K562 (cell line): ENCODE data around the gene R3HDM2. TPM values are rescaled to one million over a fixed set of nuclear protein-coding genes. Genes with fewer than 3 reads are reported as not detected.
A peak's percentile ranks its signal among the peaks of the same experiment; 100 is the strongest.

Experiments
- ATAC-seq: fragments of 200-7000 bp; cut with Tn5 transposase; 3 replicates; pipeline ENCODE4 v1.9.1; 2020; ENCODE audit warnings: moderate library complexity
- BruUV-seq: library from RNA; stranded (reverse); fragments of 400-500 nt; replicated peaks from 2 replicates; lab custom pipeline; 2021; lab: Mats Ljungman, UMichigan
- CTCF ChIA-PET: fragments of 300-600 bp; formaldehyde crosslinking; extraction: SDS; loops from one replicate; lab custom pipeline; 2021; ENCODE audit warnings: low intra/inter-chr PET ratio; lab: Yijun Ruan, JAX
- POLR2A ChIA-PET: fragments of 300-600, 350-650 bp; sonication (Branson Sonifier 250); formaldehyde crosslinking; extraction: SDS; loops from one replicate; lab custom pipeline; 2021; ENCODE audit warnings: antibody characterized with exemption, inconsistent platforms; lab: Yijun Ruan, JAX
- DNase-seq, 4 experiments: peaks; one replicate each; pipeline versions ENCODE4 v3.0.0 to v3.0.0-alpha.2; 2011 to 2018; ENCODE audit warnings: low spot score in 3 of 4, mixed read lengths in 3 of 4; ENCODE audit errors: extremely low read depth in 1 of 4
- FAIRE-seq: peaks from 2 replicates; lab custom pipeline; 2011; peaks lifted over from hg19 to GRCh38; lab: Jason Lieb, UNC
- H2AFZ ChIP-seq: 2 replicates; pipeline ENCODE4 v1.6.0; 2011; ENCODE audit warnings: low read depth, low read length, control low read depth, inconsistent platforms
- H3K27ac ChIP-seq: fragments of 200-600 bp; 3 replicates; pipeline ENCODE4 v1.8.0; 2011; ENCODE audit warnings: low read depth, mild to moderate bottlenecking, control low read depth, inconsistent platforms, low read length, moderate library complexity, mixed read lengths; ENCODE audit errors: extremely low read depth
- H3K27me3 ChIP-seq, 2 experiments: fragments of 300-600 bp in 1 of 2; 2 replicates in 1 of 2; 3 replicates in 1 of 2; pipeline versions ENCODE4 v1.6.0 to v1.8.0; 2011; ENCODE audit warnings: inconsistent platforms in 2 of 2, low read length in 2 of 2, mild to moderate bottlenecking in 1 of 2, mixed read lengths in 1 of 2, moderate library complexity in 1 of 2; ENCODE audit not compliant: control insufficient read depth in 2 of 2, insufficient read depth in 2 of 2
- H3K36me3 ChIP-seq: fragments of 300-600 bp; 3 replicates; pipeline ENCODE4 v1.8.0; 2011; ENCODE audit warnings: mild to moderate bottlenecking, low read length, inconsistent platforms; ENCODE audit not compliant: control insufficient read depth, insufficient read depth
- H3K4me1 ChIP-seq, 2 experiments: fragments of 200-600 bp in 1 of 2; replicated peaks in 1 of 2; 2 replicates in 1 of 2; 3 replicates in 1 of 2; pipeline versions ENCODE4 v1.5.1 to v1.8.0; 2011; ENCODE audit warnings: inconsistent platforms in 2 of 2, low read length in 2 of 2, mild to moderate bottlenecking in 1 of 2, mixed read lengths in 1 of 2, moderate library complexity in 1 of 2; ENCODE audit not compliant: control insufficient read depth in 2 of 2, insufficient read depth in 2 of 2
- H3K4me2 ChIP-seq: 2 replicates; pipeline ENCODE4 v1.6.1; 2011; ENCODE audit warnings: low read length, control low read depth, inconsistent platforms, mixed read lengths; ENCODE audit not compliant: insufficient read depth
- H3K4me3 ChIP-seq: fragments of 200-600 bp; sonication (generic), shearing (Covaris generic); 2 replicates; pipeline ENCODE4 v1.5.1; 2016; ENCODE audit warnings: control low read depth, inconsistent platforms
- H3K79me2 ChIP-seq: fragments of 200-600 bp; 3 replicates; pipeline ENCODE4 v1.8.0; 2011; ENCODE audit warnings: low read length, inconsistent platforms; ENCODE audit not compliant: control insufficient read depth, insufficient read depth
- H3K9ac ChIP-seq, 2 experiments: 2 replicates each; pipeline versions ENCODE4 v1.6.0 to v1.6.1; 2011; ENCODE audit warnings: low read depth in 2 of 2, low read length in 2 of 2, control low read depth in 1 of 2, inconsistent platforms in 1 of 2, mild to moderate bottlenecking in 1 of 2, mixed read lengths in 1 of 2; ENCODE audit not compliant: insufficient read depth in 1 of 2
- H3K9me1 ChIP-seq: one replicate; pipeline ENCODE4 v1.6.0; 2011; ENCODE audit warnings: inconsistent platforms, mild to moderate bottlenecking, low read length, moderate library complexity; ENCODE audit not compliant: control insufficient read depth, insufficient read depth
- H3K9me3 ChIP-seq: replicated peaks from 2 replicates; pipeline ENCODE4 v1.5.1; 2011; ENCODE audit warnings: low read depth, low read length, inconsistent platforms; ENCODE audit not compliant: control insufficient read depth, insufficient read depth
- H4K20me1 ChIP-seq: replicated peaks from 2 replicates; pipeline ENCODE4 v1.6.1; 2011; ENCODE audit warnings: low read length, inconsistent platforms, mixed read lengths; ENCODE audit not compliant: control insufficient read depth, insufficient read depth
- NFIC ChIP-seq: fragments of 450-650 bp; IDR thresholded peaks from 2 replicates; pipeline ENCODE4 v1.6.1; 2017; ENCODE audit warnings: mild to moderate bottlenecking, inconsistent platforms
- NFIX ChIP-seq: fragments of 250-450 bp; sonication (Bioruptor Pico); IDR thresholded peaks from 2 replicates; pipeline ENCODE4 v1.4.0; 2020; ENCODE audit warnings: low read depth, mild to moderate bottlenecking, moderate library complexity
- PML ChIP-seq: IDR thresholded peaks from 2 replicates; pipeline ENCODE4 v1.6.1; 2012; ENCODE audit warnings: low read length, inconsistent platforms
- REST ChIP-seq, 2 experiments: fragments of 450-650 bp; formaldehyde crosslinking in 1 of 2; IDR thresholded peaks; 2 replicates each; pipeline versions ENCODE4 v1.4.0 to v1.6.1; 2014 to 2020; ENCODE audit warnings: mild to moderate bottlenecking in 2 of 2, borderline replicate concordance in 1 of 2, low read depth in 1 of 2
- SIX5 ChIP-seq, 2 experiments: IDR thresholded peaks; 2 replicates each; pipeline ENCODE4 v1.6.1; 2011; ENCODE audit warnings: low read length in 2 of 2, borderline replicate concordance in 1 of 2, low read depth in 1 of 2, mild to moderate bottlenecking in 1 of 2, moderate library complexity in 1 of 2; ENCODE audit not compliant: insufficient read depth in 1 of 2
- SMARCC2 ChIP-seq: fragments of 450-650 bp; IDR thresholded peaks from 2 replicates; pipeline ENCODE4 v1.6.1; 2017; ENCODE audit warnings: antibody characterized with exemption, moderate library complexity, mild to moderate bottlenecking, low read depth
- TCF3 ChIP-seq: sonication (generic); formaldehyde crosslinking; IDR thresholded peaks from 2 replicates; pipeline ENCODE4 v1.4.0; 2020; ENCODE audit warnings: mild to moderate bottlenecking, missing genetic modification reagents
- USF1 ChIP-seq: sonication (generic); formaldehyde crosslinking; IDR thresholded peaks from 2 replicates; pipeline ENCODE4 v1.9.0; 2022; ENCODE audit warnings: mild to moderate bottlenecking, missing genetic modification reagents
- ZNF121 ChIP-seq: sonication (generic); formaldehyde crosslinking; conservative IDR thresholded peaks from 2 replicates; pipeline ENCODE4 v1.8.0; 2022; ENCODE audit warnings: missing genetic modification reagents
- ZNF184 ChIP-seq: sonication (generic); formaldehyde crosslinking; IDR thresholded peaks from 2 replicates; pipeline ENCODE4 v1.5.0; 2020; ENCODE audit warnings: missing genetic modification reagents
- WGBS: fragments of 100-300 bp; shearing (Covaris generic); methylation state at CpG from one replicate; pipeline ENCODE4 v1.1.6; 2016; ENCODE audit warnings: low coverage, mixed read lengths; ENCODE audit not compliant: insufficient coverage; ENCODE audit errors: missing lambda C conversion rate; 5-methylcytosine and 5-hydroxymethylcytosine counted together
- in situ Hi-C: fragments of 300-500 bp; cut with MboI; formaldehyde crosslinking; loops from 4 replicates; pipeline ENCODE4 v1.15.0; 2018; ENCODE audit warnings: inconsistent platforms, mixed read lengths
- intact Hi-C: fragments of 100-400 bp; cut with micrococcal nuclease; formaldehyde crosslinking; loops from 2 replicates; pipeline ENCODE4 v1.14.2; 2022
- polyA plus RNA-seq, 8 experiments: library from polyadenylated mRNA; depleted of rRNA in 4 of 8; stranded (reverse) in 5 of 8; unstranded in 3 of 8; fragments of >200 nt; fragmentation: Nextera tagmentation in 2 of 8; fragmentation: Illumina TruSeq in 1 of 8; extraction: Ambion mirVana in 2 of 8; extraction: Trizol in 1 of 8; gene quantifications; 2 replicates each; pipeline versions ENCODE4 v1.2.1 to v1.2.3, GENCODE V29; 2011 to 2014; ENCODE audit warnings: inconsistent platforms in 1 of 8, missing spikeins in 1 of 8
- total RNA-seq, 7 experiments: library from RNA; depleted of rRNA in 6 of 7; stranded (reverse); fragments of >200 nt in 6 of 7; fragmentation: Illumina TruSeq in 2 of 7; extraction: Trizol in 2 of 7; gene quantifications; 2 replicates each; pipeline versions ENCODE4 v1.2.1 to v1.2.3, GENCODE V29; 2011 to 2021; ENCODE audit warnings: low replicate concordance in 1 of 7
- TF ChIP-seq, protein P1 (sequence below), 2 experiments: IDR thresholded peaks; 2 replicates each; pipeline ENCODE4 v1.6.1; 2011; ENCODE audit warnings: borderline replicate concordance in 1 of 2, control low read depth in 1 of 2, low read depth in 1 of 2, low read length in 1 of 2, mild to moderate bottlenecking in 1 of 2, mixed read lengths in 1 of 2, moderate library complexity in 1 of 2; ENCODE audit not compliant: insufficient read depth in 1 of 2, insufficient read length in 1 of 2, poor library complexity in 1 of 2, severe bottlenecking in 1 of 2; ENCODE audit errors: extremely low read depth in 1 of 2

R3HDM2 gene
- total and polyA plus RNA-seq, 9 of the 15 experiments (the other 6 are each of a cell fraction or from before 2014, with no cell fraction given) = 3.3 to 18.8 (median 9.0) TPM

GRCh38 chr12:57224973-57225679 is 205.7 kb downstream of the R3HDM2 start:
- Histone ChIP-seq H3K4me2 (no peak overlapping the region), H3K9ac (no peak overlapping the region), H3K9me3 (no peaks in the 10 kb centered on the region), H3K4me1 (peaks cover 31 to 53% of the 10 kb centered on the region in 2 experiments), H3K9me1 (no peaks in the 10 kb centered on the region), H3K79me2 (peaks cover 10% of the 10 kb centered on the region), H3K36me3 (no peaks in the 10 kb centered on the region), H3K27me3 (peaks cover 10 to 17% of the 10 kb centered on the region in 2 experiments; a peak in 3 of 5 replicates), H3K27ac (no peak overlapping the region), H4K20me1 (no peaks in the 10 kb centered on the region), H2AFZ (no peak overlapping the region), H3K4me3 (no peak overlapping the region)
- no peak for FAIRE-seq
- WGBS = 78% methylated on average over 35 of the region's 61 CpGs
- in situ Hi-C loops (no loop called here), intact Hi-C loops (no loop called here)
- no peak for ATAC-seq
- CTCF ChIA-PET = no interaction called here
- no peak for DNase-seq
- no TSS peak for BruUV-seq
- POLR2A ChIA-PET = interaction anchor here (0.9 kb wide), 1 partner anchor 8 kb away, joined by 3 read pairs; no protein-coding TSS in a partner anchor
- TF ChIP-seq NFIC (peak; percentile 97), ZNF184 (no peak), TCF3 (CRISPR knock-in tag) (no peak), SMARCC2 (no peak), REST (IDR thresholded peaks at IDR 0.05; ENCODE audit: borderline replicate concordance) (no peak), REST (CRISPR knock-in tag; IDR thresholded peaks at IDR 0.05; ENCODE audit: low read depth) (no peak), USF1 (CRISPR knock-in tag) (no peak), ZNF121 (peak; percentile 58; the same call in 1 of the 2 replicates), NFIX (CRISPR knock-in tag) (peak; percentile 67), SIX5 (IDR thresholded peaks at IDR 0.05; ENCODE audit: borderline replicate concordance in 1 of 2, insufficient read depth in 1 of 2, low read depth in 1 of 2, low read length in 2 of 2) (no peak), PML (no peak)
- TF ChIP-seq, protein P1, sequence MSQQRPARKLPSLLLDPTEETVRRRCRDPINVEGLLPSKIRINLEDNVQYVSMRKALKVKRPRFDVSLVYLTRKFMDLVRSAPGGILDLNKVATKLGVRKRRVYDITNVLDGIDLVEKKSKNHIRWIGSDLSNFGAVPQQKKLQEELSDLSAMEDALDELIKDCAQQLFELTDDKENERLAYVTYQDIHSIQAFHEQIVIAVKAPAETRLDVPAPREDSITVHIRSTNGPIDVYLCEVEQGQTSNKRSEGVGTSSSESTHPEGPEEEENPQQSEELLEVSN (IDR thresholded peaks at IDR 0.05; ENCODE audit: borderline replicate concordance in 1 of 2, extremely low read depth in 1 of 2, insufficient read depth in 1 of 2, insufficient read length in 1 of 2, low read depth in 1 of 2, low read length in 1 of 2, poor library complexity in 1 of 2, severe bottlenecking in 1 of 2) = no peak
